Neural progenitor cell (in vitro differentiated cells): Measurements from ENCODE around the gene PIP4K2C.

Source experiments
- CTCF ChIP-seq: fragments of 200-600 bp; sonication (generic); IDR thresholded peaks from 2 replicates; pipeline ENCODE4 v1.5.1; 2017; ENCODE audit warnings: antibody characterized with exemption, mild to moderate bottlenecking
- EZH2 ChIP-seq: fragments of 200-600 bp; sonication (generic); IDR thresholded peaks from 2 replicates; pipeline ENCODE4 v1.6.1; 2017; ENCODE audit warnings: antibody characterized with exemption, mild to moderate bottlenecking, moderate library complexity

- TF ChIP-seq CTCF = no peak
- TF ChIP-seq EZH2 = no peak
Measured at GRCh38 chr12:57586128-57586527, 4.9 kb upstream of the PIP4K2C start.
